ENCODE measurements around the gene MAPRE2. TPM values are rescaled to one million over a fixed set of nuclear protein-coding genes. Genes with fewer than 3 reads are reported as not detected.
A peak's percentile ranks its signal among the peaks of the same experiment; 100 is the strongest.

Gene MAPRE2
- total RNA-seq, 2 donors from 2014 or later, result 107 to 133 TPM

DNA sequence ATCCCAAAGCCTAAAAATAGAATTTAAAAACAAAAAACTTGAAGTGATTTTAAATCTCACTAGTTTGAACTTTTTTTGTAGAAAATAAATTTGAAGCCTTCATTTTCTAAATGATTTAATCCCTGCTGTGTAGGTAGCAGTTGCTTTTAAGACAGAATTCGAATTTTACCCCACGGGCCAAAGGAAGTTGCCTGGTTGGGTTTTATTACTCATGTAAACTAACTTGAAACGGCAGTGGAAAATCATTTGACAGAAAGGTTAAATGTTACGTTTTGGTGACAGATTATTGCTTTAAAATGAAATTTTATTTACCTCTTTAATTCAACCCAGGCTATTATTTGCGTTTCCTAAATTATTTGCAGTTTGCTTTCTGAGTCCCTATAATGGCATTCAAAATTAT, 2.0 kb downstream of the MAPRE2 start:
- H3K9me3 ChIP-seq, result no peaks in the 10 kb centered on the region
- H3K36me3 ChIP-seq, result no peaks in the 10 kb centered on the region
- H3K27me3 ChIP-seq, result no peaks in the 10 kb centered on the region
- peak overlapping the region; percentile 89 to 92 for H3K27ac ChIP-seq
- TF ChIP-seq, protein P1, sequence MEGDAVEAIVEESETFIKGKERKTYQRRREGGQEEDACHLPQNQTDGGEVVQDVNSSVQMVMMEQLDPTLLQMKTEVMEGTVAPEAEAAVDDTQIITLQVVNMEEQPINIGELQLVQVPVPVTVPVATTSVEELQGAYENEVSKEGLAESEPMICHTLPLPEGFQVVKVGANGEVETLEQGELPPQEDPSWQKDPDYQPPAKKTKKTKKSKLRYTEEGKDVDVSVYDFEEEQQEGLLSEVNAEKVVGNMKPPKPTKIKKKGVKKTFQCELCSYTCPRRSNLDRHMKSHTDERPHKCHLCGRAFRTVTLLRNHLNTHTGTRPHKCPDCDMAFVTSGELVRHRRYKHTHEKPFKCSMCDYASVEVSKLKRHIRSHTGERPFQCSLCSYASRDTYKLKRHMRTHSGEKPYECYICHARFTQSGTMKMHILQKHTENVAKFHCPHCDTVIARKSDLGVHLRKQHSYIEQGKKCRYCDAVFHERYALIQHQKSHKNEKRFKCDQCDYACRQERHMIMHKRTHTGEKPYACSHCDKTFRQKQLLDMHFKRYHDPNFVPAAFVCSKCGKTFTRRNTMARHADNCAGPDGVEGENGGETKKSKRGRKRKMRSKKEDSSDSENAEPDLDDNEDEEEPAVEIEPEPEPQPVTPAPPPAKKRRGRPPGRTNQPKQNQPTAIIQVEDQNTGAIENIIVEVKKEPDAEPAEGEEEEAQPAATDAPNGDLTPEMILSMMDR (IDR thresholded peaks at IDR 0.05), result no peak
- peak overlapping the region; percentile 76 to 87 for H3K4me3 ChIP-seq
- H3K4me1 ChIP-seq, result peaks cover 0 to 59% of the 10 kb centered on the region in 2 donors
- DNase-seq (ENCODE audit: low spot score), result no peak

DNA sequence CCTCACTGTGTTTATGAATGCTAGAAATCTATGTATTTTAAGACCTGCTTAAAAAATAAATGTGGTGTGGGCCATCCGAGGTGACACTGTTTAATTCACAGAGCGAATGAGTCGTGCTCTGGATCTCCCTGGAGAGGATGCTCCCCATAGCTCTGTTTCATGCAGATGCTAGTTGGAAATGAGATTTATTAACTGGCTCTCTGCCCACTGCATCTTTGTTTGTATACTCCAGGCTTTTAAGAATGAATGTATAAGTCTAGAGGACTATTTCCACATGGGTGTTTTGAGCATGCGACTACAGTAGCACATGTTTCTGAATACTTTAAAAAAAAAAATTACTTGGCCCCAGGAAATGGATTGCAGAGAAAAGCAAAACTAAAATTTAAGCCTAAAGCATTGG, 3.9 kb downstream of the MAPRE2 start:
- peaks cover 0 to 73% of the 10 kb centered on the region in 2 donors for H3K4me1 ChIP-seq
- H3K4me3 ChIP-seq, result no peak overlapping the region
- no peak for DNase-seq (ENCODE audit: low spot score)
- peak overlapping the region; percentile 89 to 92 for H3K27ac ChIP-seq
- TF ChIP-seq, protein P1 (IDR thresholded peaks at IDR 0.05), result no peak
- H3K9me3 ChIP-seq, result no peaks in the 10 kb centered on the region
- no peaks in the 10 kb centered on the region for H3K36me3 ChIP-seq
- no peaks in the 10 kb centered on the region for H3K27me3 ChIP-seq

DNA sequence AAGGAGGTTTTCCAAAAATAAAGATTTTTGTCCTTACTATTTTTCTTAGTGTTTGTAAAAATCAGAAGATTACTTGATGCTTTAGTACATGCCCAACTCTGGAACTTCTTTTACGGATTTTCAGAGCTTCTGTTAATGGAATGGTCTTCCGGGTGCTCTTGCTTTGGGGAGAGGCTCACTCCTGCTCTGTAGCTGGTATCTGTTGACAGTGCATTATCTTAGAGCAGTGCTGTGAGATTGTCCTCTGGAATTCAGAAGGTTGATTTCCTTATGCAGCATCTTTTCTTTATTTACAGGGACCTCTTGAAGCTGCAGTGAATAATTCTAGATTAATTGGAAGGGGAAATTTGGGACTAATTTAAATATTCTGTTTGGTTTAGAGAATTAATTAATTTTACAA, 4.6 kb downstream of the MAPRE2 start:
- peaks cover 0 to 77% of the 10 kb centered on the region in 2 donors for H3K4me1 ChIP-seq
- TF ChIP-seq, protein P1 (IDR thresholded peaks at IDR 0.05), result no peak
- H3K4me3 ChIP-seq, result no peak overlapping the region

DNA sequence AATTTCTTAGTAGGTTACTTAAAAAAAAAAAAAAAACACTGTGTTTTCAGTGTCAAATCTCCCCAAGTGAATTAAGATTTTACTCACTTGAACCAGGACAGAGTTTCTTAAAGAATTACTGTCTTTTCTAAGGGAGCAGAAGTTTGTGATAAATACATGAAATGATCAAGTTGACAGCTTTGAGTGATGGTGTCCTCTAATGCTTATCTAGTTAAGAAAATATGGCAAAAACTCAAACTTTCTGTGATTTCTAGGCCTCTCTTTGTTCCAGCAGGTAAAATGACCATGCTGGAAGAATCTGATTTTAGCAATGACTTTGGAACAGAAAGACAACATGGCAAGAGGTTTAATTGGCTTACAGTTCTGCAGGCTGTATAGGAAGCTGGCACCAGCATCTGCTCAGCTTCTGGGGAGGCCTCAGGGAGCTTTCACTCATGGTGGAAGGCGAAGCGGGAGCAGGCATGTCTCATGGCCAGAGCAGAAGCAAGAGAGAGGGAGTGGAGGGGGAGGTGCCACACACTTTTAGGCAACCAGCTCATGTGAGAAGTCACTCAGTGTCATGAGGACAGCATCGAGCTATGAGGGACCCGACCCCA, 6.6 kb downstream of the MAPRE2 start:
- H3K27me3 ChIP-seq, result no peaks in the 10 kb centered on the region
- H3K4me1 ChIP-seq, result peaks cover 0 to 84% of the 10 kb centered on the region in 2 donors
- no peaks in the 10 kb centered on the region for H3K9me3 ChIP-seq
- no peak overlapping the region for H3K4me3 ChIP-seq
- DNase-seq (ENCODE audit: low spot score), result no peak
- H3K36me3 ChIP-seq, result no peaks in the 10 kb centered on the region
- TF ChIP-seq, protein P1 (IDR thresholded peaks at IDR 0.05), result no peak
- peak overlapping the region in 1 of 2 donors; percentile 92 for H3K27ac ChIP-seq

More for the DNA sequence above, 4.6 kb downstream of the MAPRE2 start:
- no peak for DNase-seq (ENCODE audit: low spot score)
- no peaks in the 10 kb centered on the region for H3K27me3 ChIP-seq
- H3K9me3 ChIP-seq, result no peaks in the 10 kb centered on the region
- peak overlapping the region; percentile 89 to 92 for H3K27ac ChIP-seq
- no peaks in the 10 kb centered on the region for H3K36me3 ChIP-seq

DNA sequence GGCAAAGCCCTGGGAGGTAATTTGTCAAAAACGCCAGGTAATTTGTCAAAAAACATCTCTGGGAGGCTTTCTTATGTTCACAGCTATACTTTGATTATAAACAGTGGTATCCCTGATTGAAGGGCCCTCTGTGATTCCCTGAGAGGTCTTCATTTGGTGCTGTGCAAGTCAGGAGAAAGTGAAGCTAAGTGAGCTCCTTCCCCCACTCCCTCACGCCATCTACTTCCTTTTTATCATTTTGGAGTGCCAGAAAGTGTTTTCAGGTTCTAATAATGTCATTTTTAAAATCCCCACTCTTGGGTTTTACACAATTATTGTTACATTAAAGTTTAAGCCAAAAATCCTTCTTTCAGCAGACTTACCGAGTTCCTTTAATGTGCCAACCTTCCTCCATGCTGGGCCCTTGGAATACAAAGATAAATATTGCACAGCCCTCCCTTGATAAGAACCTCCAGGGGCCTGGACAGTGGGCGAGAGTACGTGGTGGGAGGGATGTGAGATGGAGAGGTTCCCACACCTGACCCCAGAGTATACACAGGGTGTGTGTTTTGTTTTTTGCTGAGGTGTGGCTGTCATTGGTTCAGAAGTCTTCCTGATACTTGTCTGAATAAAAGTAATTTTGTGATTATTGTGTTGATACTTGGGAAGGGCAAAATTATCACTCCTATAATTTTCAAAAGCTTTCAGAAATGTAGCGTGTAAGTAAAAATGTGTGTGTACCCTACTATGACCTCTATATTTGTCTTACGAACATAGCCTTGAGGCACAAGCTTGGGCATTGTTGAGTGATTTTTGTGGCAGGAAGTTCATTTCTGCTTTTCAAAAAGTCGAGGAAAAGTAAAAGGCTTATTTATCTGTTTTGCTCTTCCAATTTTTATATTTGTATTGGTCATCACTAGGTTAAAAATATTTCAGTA, 8.2 kb downstream of the MAPRE2 start:
- H3K36me3 ChIP-seq, result no peaks in the 10 kb centered on the region
- H3K4me1 ChIP-seq, result peaks cover 0 to 73% of the 10 kb centered on the region in 2 donors
- TF ChIP-seq, protein P1 (IDR thresholded peaks at IDR 0.05), result no peak
- H3K27ac ChIP-seq, result peak overlapping the region; percentile 69 to 72
- H3K4me3 ChIP-seq, result no peak overlapping the region
- H3K27me3 ChIP-seq, result no peaks in the 10 kb centered on the region
- H3K9me3 ChIP-seq, result no peaks in the 10 kb centered on the region
- DNase-seq (ENCODE audit: low spot score), result no peak
